GM12891 (cell line): Measurements from ENCODE around the gene NUP188.

Source experiments
- PAX5 ChIP-seq: IDR thresholded peaks from 2 replicates; pipeline ENCODE4 v1.6.1; 2011; ENCODE audit warnings: low read length, moderate library complexity, mild to moderate bottlenecking; ENCODE audit not compliant: insufficient read depth, severe bottlenecking
- POLR2A ChIP-seq: IDR thresholded peaks from 2 replicates; pipeline ENCODE4 v1.6.1; 2011; ENCODE audit warnings: low read depth, low read length, control low read depth
- POLR2AphosphoS5 ChIP-seq: IDR thresholded peaks from 2 replicates; pipeline ENCODE4 v1.6.1; 2011; ENCODE audit warnings: low read depth, low read length, control low read depth
- TAF1 ChIP-seq: IDR thresholded peaks from 2 replicates; pipeline ENCODE4 v1.6.1; 2011; ENCODE audit warnings: low read depth, low read length, control low read depth

GRCh38 chr9:128928624-128929023, 18.9 kb upstream of the NUP188 start:
- TF ChIP-seq POLR2A (no peak), POLR2AphosphoS5 (no peak), PAX5 (no peak), TAF1 (no peak)
